ENCODE measurements around the gene SPINK9.

SPINK9 gene

GRCh38 chr5:148335259-148335658 is at the start of gene SPINK9:
Gene SPINK9, plus strand, starts transcription at chr5:148335559. Its CDS starts 55 bp downstream, at chr5:148335614.
- DNase-seq (ENCODE audit: low read depth, low spot score): no peak

GRCh38 chr5:148290271-148291195 is 44.8 kb upstream of the SPINK9 start:
- no peak for DNase-seq (ENCODE audit: low read depth, low spot score)

- DNase-seq (ENCODE audit: low read depth, low spot score): peak; percentile 17
These were observed 37.6 kb upstream of the SPINK9 start for GRCh38 chr5:148297731-148298130.

- no peak for DNase-seq (ENCODE audit: low read depth, low spot score)
These were observed 28.9 kb upstream of the SPINK9 start for GRCh38 chr5:148306446-148306845.

GRCh38 chr5:148309019-148309418 is 26.3 kb upstream of the SPINK9 start:
- DNase-seq (ENCODE audit: low read depth, low spot score): no peak

- DNase-seq (ENCODE audit: low read depth, low spot score): no peak
These were observed 25.6 kb upstream of the SPINK9 start for GRCh38 chr5:148309746-148310145.

GRCh38 chr5:148311484-148311883 is 23.9 kb upstream of the SPINK9 start:
- DNase-seq (ENCODE audit: low read depth, low spot score): no peak

- no peak for DNase-seq (ENCODE audit: low read depth, low spot score)
These were observed 23.2 kb upstream of the SPINK9 start, which contains the start of gene SPINK7 for GRCh38 chr5:148312153-148312552. Gene SPINK7, plus strand, starts transcription at chr5:148312423. Its CDS starts 61 bp downstream, at chr5:148312484.

- DNase-seq (ENCODE audit: low read depth, low spot score): no peak
These were observed 21.2 kb upstream of the SPINK9 start for GRCh38 chr5:148314187-148314586.

- no peak for DNase-seq (ENCODE audit: low read depth, low spot score)
These were observed 20.6 kb upstream of the SPINK9 start for GRCh38 chr5:148314731-148315130.

GRCh38 chr5:148320011-148320963 is 15.1 kb upstream of the SPINK9 start:
- peak; percentile 50 for DNase-seq (ENCODE audit: low read depth, low spot score)

- no peak for DNase-seq (ENCODE audit: low read depth, low spot score)
These were observed 2.0 kb upstream of the SPINK9 start for GRCh38 chr5:148333262-148333849.

- DNase-seq (ENCODE audit: low read depth, low spot score): no peak
These were observed 1.5 kb downstream of the SPINK9 start for GRCh38 chr5:148336704-148337435.

- no peak for DNase-seq (ENCODE audit: low read depth, low spot score)
These were observed 7.1 kb downstream of the SPINK9 start for GRCh38 chr5:148342371-148343045.

GRCh38 chr5:148343046-148343407 is 7.7 kb downstream of the SPINK9 start:
- peak; percentile 0 for DNase-seq (ENCODE audit: low read depth, low spot score)

- no peak for DNase-seq (ENCODE audit: low read depth, low spot score)
These were observed 8.5 kb downstream of the SPINK9 start for GRCh38 chr5:148343603-148344487.

- DNase-seq (ENCODE audit: low read depth, low spot score): no peak
These were observed 12.3 kb downstream of the SPINK9 start for GRCh38 chr5:148347706-148348105.

GRCh38 chr5:148352696-148353095 is 17.3 kb downstream of the SPINK9 start:
- no peak for DNase-seq (ENCODE audit: low read depth, low spot score)

- DNase-seq (ENCODE audit: low read depth, low spot score): no peak
These were observed 18.3 kb downstream of the SPINK9 start for GRCh38 chr5:148353634-148354033.
